Esophagus squamous epithelium (tissue), 4 donors: ENCODE data around the gene PRKCA.

Experiments used
- POLR2A ChIP-seq, 4 donors: fragments of 450-650 bp; IDR thresholded peaks; one replicate each; pipeline ENCODE4 v1.6.1; 2017; ENCODE audit warnings: antibody characterized with exemption in 4 of 4, mild to moderate bottlenecking in 4 of 4, moderate library complexity in 3 of 4
- TF ChIP-seq, protein P1 (sequence below), 6 experiments: fragments of 450-650 bp in 4 of 6; fragments of 200-600 bp in 2 of 6; sonication (generic) in 2 of 6; IDR thresholded peaks; one replicate each; pipeline ENCODE4 v1.5.1; 2016 to 2019; ENCODE audit warnings: antibody characterized with exemption in 6 of 6, mild to moderate bottlenecking in 4 of 6, moderate library complexity in 4 of 6

DNA sequence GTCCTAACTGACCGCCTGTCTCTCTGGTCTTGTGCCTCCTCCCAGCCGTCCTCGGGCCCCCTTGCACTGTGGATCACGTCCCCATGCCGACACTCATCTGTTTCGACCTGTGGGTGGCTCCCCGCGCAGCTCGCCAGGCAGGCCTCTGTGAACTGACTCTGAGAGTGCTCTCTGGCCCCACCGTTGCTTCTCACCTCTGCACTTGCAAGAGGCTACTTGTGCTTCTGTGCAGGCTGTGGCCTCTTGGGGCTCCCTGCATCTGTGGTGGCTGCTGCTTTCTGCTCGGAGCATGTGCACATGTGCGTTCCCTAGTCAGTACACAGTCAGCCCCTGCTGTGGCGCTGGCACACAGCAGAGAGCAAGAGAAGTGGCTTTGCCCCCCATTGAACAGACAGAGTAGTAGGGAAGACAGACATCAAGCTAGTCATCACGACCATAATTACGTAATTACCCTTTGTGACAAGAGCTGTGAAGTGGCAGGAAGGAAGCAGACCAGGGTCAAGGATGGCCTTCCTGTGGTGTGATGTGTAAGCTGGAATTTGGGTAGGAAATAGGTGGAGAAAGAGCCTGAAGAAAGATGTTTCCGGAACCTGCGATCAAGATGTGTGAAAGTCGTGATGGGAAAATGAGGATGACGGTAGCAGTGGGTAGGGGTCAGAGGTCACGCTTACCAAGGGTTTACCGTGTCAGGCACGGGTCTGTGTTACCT is 276.5 kb downstream of the PRKCA start:
- TF ChIP-seq, protein P1, sequence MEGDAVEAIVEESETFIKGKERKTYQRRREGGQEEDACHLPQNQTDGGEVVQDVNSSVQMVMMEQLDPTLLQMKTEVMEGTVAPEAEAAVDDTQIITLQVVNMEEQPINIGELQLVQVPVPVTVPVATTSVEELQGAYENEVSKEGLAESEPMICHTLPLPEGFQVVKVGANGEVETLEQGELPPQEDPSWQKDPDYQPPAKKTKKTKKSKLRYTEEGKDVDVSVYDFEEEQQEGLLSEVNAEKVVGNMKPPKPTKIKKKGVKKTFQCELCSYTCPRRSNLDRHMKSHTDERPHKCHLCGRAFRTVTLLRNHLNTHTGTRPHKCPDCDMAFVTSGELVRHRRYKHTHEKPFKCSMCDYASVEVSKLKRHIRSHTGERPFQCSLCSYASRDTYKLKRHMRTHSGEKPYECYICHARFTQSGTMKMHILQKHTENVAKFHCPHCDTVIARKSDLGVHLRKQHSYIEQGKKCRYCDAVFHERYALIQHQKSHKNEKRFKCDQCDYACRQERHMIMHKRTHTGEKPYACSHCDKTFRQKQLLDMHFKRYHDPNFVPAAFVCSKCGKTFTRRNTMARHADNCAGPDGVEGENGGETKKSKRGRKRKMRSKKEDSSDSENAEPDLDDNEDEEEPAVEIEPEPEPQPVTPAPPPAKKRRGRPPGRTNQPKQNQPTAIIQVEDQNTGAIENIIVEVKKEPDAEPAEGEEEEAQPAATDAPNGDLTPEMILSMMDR (IDR thresholded peaks at IDR 0.05) = no peak
- no peak for TF ChIP-seq POLR2A (IDR thresholded peaks at IDR 0.05)
